Colonic mucosa (tissue), 4 donors: Measurements from ENCODE around the gene ARSH. TPM values are rescaled to one million over a fixed set of nuclear protein-coding genes. Genes with fewer than 3 reads are reported as not detected.

Experiments used
- DNase-seq: peaks from one replicate; pipeline ENCODE4 v3.0.0-alpha.2; 2020
- H3K27ac ChIP-seq: fragments of 200-600 bp; one replicate; pipeline ENCODE4 v1.8.0; 2021
- H3K27me3 ChIP-seq: fragments of 200-600 bp; one replicate; pipeline ENCODE4 v1.8.0; 2021
- H3K36me3 ChIP-seq: fragments of 200-600 bp; one replicate; pipeline ENCODE4 v1.8.0; 2021
- H3K4me1 ChIP-seq: fragments of 200-600 bp; one replicate; pipeline ENCODE4 v1.8.0; 2021; ENCODE audit warnings: mild to moderate bottlenecking
- H3K4me3 ChIP-seq: fragments of 200-600 bp; one replicate; pipeline ENCODE4 v1.8.0; 2021
- H3K9ac ChIP-seq, 2 donors: one replicate each; pipeline ENCODE4 v1.7.0; 2013; ENCODE audit warnings: control low read depth in 2 of 2, low read depth in 2 of 2, low read length in 2 of 2
- H3K9me3 ChIP-seq: fragments of 200-600 bp; one replicate; pipeline ENCODE4 v1.8.0; 2021
- CTCF ChIP-seq: fragments of 200-600 bp; IDR thresholded peaks from one replicate; pipeline ENCODE4 v1.8.0; 2022; ENCODE audit warnings: antibody characterized with exemption, mild to moderate bottlenecking
- intact Hi-C: fragments of 100-400 bp; cut with DNase I; formaldehyde crosslinking; loops from one replicate; pipeline ENCODE4 v1.14.1; 2022
- total RNA-seq, 2 donors: library from RNA; stranded (reverse); fragmentation: NEBNext Ultra II Directional in 1 of 2; extraction: Animal tissue kit (Norgen Biotek cat#: 25700) in 1 of 2; gene quantifications; one replicate each; pipeline ENCODE4 v1.2.1, GENCODE V29; 2021
- donor health status: healthy.
- donor health status: DM: no; HTN: no; CAD: no.
- donor health status: DM: no; HTN: no; CAD: no.

ARSH gene
- total RNA-seq, 2 donors from 2014 or later: not detected

GRCh38 chrX:3066555-3066954 lies 60.2 kb downstream of the ARSH start:
- no peaks in the 10 kb centered on the region for H3K36me3 ChIP-seq
- H3K27me3 ChIP-seq: no peaks in the 10 kb centered on the region
- TF ChIP-seq CTCF: no peak
- no peak overlapping the region for H3K4me3 ChIP-seq
- H3K9ac ChIP-seq: no peak overlapping the region
- intact Hi-C loops: no loop called here
- no peaks in the 10 kb centered on the region for H3K4me1 ChIP-seq
- H3K27ac ChIP-seq: no peak overlapping the region
- no peak for DNase-seq
- no peaks in the 10 kb centered on the region for H3K9me3 ChIP-seq

- H3K4me3 ChIP-seq: no peak overlapping the region
- intact Hi-C loops: no loop called here
- no peaks in the 10 kb centered on the region for H3K4me1 ChIP-seq
- no peak for TF ChIP-seq CTCF
- H3K27me3 ChIP-seq: no peaks in the 10 kb centered on the region
- H3K9me3 ChIP-seq: no peaks in the 10 kb centered on the region
- DNase-seq: no peak
- H3K27ac ChIP-seq: no peak overlapping the region
- no peaks in the 10 kb centered on the region for H3K36me3 ChIP-seq
- H3K9ac ChIP-seq: no peak overlapping the region
Observed at GRCh38 chrX:3075959-3076358, 69.6 kb downstream of the ARSH start.

GRCh38 chrX:3076416-3076991 lies 70.2 kb downstream of the ARSH start:
- Histone ChIP-seq H3K36me3 (no peaks in the 10 kb centered on the region), H3K4me1 (no peaks in the 10 kb centered on the region), H3K9ac (no peak overlapping the region), H3K9me3 (no peaks in the 10 kb centered on the region), H3K4me3 (no peak overlapping the region), H3K27me3 (no peaks in the 10 kb centered on the region), H3K27ac (no peak overlapping the region)
- no peak for DNase-seq
- no peak for TF ChIP-seq CTCF
- intact Hi-C loops: no loop called here

Other genes with a start within 250 kb of the ARSH start
- 10 to 100 TPM; 12.8 to 22.0 TPM for gene GYG2, start 177.6 kb upstream of the ARSH start, total RNA-seq
- 10 to 100 TPM; 44.2 to 75.9 TPM for gene ARSD, start 77.2 kb upstream of the ARSH start, total RNA-seq
- gene ARSF, start 34.9 kb downstream of the ARSH start, total RNA-seq: not detected